ENCODE results near the gene MGMT. TPM values are rescaled to one million over a fixed set of nuclear protein-coding genes. Genes with fewer than 3 reads are reported as not detected.
A peak's percentile ranks its signal among the peaks of the same experiment; 100 is the strongest.

The MGMT gene
- total and polyA plus RNA-seq, 2 experiments from 2014 or later = 19.3 to 21.9 TPM

DNA sequence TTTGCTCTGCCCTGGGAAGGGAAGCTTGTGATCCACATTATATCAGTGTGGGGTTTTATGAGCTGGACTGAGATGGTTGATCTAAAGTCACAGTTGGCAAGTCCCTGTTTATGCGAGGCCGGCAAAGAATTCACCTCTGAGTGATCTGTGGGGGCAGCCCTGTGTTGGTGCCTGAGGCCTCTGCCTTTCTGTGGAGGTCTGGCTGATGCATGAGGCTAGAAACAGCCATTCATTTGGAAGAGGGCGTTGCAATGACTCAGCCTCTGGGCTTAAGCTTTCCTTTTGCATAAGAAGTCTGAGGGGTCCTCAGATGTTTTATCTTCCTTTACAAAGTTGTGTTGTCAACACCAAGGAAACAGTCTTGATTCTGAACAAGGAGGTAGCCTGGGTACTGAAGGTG lies 126.9 kb downstream of the MGMT start:
- H3K36me3 ChIP-seq (ENCODE audit: insufficient read depth) = no peaks in the 10 kb centered on the region
- Mint-ChIP-seq H3K36me3 (ENCODE audit: low read depth) (peaks cover 13% of the 10 kb centered on the region), H3K27ac (peak overlapping the region; percentile 6), H3K4me3 (no peak overlapping the region), H3K27me3 (ENCODE audit: insufficient read depth, low read depth, poor library complexity) (peaks cover 4% of the 10 kb centered on the region), H3K4me1 (peaks cover 8% of the 10 kb centered on the region), H3K9me3 (peaks cover 6% of the 10 kb centered on the region; the same call in 2 of the 3 replicates)
- H3F3A ChIP-seq (replicated peaks; ENCODE audit: low read depth) = no peaks in the 10 kb centered on the region
- no peaks in the 10 kb centered on the region for H3K27me3 ChIP-seq (ENCODE audit: insufficient read depth)
- no peak overlapping the region for H2AFZ ChIP-seq
- H3K4me3 ChIP-seq = no peak overlapping the region
- no peaks in the 10 kb centered on the region for H3K4me1 ChIP-seq (ENCODE audit: insufficient read depth)
- H3K79me2 ChIP-seq (replicated peaks; ENCODE audit: insufficient read depth) = no peaks in the 10 kb centered on the region
- H4K20me1 ChIP-seq (replicated peaks; ENCODE audit: insufficient read depth) = no peaks in the 10 kb centered on the region
- no peak overlapping the region for H3K27ac ChIP-seq (ENCODE audit: low read depth)
- TF ChIP-seq, protein P1, sequence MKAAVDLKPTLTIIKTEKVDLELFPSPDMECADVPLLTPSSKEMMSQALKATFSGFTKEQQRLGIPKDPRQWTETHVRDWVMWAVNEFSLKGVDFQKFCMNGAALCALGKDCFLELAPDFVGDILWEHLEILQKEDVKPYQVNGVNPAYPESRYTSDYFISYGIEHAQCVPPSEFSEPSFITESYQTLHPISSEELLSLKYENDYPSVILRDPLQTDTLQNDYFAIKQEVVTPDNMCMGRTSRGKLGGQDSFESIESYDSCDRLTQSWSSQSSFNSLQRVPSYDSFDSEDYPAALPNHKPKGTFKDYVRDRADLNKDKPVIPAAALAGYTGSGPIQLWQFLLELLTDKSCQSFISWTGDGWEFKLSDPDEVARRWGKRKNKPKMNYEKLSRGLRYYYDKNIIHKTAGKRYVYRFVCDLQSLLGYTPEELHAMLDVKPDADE (IDR thresholded peaks at IDR 0.05) = no peak
- TF ChIP-seq, protein P2, sequence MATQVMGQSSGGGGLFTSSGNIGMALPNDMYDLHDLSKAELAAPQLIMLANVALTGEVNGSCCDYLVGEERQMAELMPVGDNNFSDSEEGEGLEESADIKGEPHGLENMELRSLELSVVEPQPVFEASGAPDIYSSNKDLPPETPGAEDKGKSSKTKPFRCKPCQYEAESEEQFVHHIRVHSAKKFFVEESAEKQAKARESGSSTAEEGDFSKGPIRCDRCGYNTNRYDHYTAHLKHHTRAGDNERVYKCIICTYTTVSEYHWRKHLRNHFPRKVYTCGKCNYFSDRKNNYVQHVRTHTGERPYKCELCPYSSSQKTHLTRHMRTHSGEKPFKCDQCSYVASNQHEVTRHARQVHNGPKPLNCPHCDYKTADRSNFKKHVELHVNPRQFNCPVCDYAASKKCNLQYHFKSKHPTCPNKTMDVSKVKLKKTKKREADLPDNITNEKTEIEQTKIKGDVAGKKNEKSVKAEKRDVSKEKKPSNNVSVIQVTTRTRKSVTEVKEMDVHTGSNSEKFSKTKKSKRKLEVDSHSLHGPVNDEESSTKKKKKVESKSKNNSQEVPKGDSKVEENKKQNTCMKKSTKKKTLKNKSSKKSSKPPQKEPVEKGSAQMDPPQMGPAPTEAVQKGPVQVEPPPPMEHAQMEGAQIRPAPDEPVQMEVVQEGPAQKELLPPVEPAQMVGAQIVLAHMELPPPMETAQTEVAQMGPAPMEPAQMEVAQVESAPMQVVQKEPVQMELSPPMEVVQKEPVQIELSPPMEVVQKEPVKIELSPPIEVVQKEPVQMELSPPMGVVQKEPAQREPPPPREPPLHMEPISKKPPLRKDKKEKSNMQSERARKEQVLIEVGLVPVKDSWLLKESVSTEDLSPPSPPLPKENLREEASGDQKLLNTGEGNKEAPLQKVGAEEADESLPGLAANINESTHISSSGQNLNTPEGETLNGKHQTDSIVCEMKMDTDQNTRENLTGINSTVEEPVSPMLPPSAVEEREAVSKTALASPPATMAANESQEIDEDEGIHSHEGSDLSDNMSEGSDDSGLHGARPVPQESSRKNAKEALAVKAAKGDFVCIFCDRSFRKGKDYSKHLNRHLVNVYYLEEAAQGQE (IDR thresholded peaks at IDR 0.05; ENCODE audit: unreplicated experiment) = no peak
- no peak overlapping the region for H3K4me2 ChIP-seq
- ATAC-seq = peak; percentile 36; the same call in 2 of the 3 replicates
- DNase-seq (ENCODE audit: low spot score) = no peak
- no peaks in the 10 kb centered on the region for H3K9me2 ChIP-seq (ENCODE audit: insufficient read depth)

DNA sequence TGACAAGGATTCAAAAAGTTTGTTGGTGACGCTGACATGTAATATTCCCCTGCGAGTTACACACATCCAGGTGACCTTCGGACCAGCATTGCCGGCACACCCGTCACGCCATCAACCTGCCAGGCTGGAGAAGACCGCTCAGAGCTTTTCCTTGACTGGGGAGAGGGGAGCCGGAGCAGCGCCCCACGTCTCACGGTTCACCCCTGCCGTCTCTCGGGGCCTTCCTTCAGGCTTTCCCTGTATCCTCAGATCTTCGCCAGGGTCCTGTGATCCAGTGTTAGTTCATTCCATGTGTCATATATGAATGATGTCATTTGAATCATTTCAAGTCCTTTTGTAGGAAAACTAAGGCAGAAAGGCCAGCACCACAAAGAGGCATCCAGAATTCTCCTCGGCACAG lies 127.8 kb downstream of the MGMT start:
- Histone ChIP-seq H2AFZ (no peak overlapping the region), H3K4me2 (no peak overlapping the region), H3K4me1 (ENCODE audit: insufficient read depth) (no peaks in the 10 kb centered on the region), H3K4me3 (no peak overlapping the region), H3K79me2 (replicated peaks; ENCODE audit: insufficient read depth) (no peaks in the 10 kb centered on the region), H3K27me3 (ENCODE audit: insufficient read depth) (no peaks in the 10 kb centered on the region), H3F3A (replicated peaks; ENCODE audit: low read depth) (no peaks in the 10 kb centered on the region), H3K9me2 (ENCODE audit: insufficient read depth) (no peaks in the 10 kb centered on the region), H4K20me1 (replicated peaks; ENCODE audit: insufficient read depth) (no peaks in the 10 kb centered on the region), H3K27ac (ENCODE audit: low read depth) (no peak overlapping the region), H3K36me3 (ENCODE audit: insufficient read depth) (no peaks in the 10 kb centered on the region)
- peaks cover 2% of the 10 kb centered on the region for H3K27me3 Mint-ChIP-seq (ENCODE audit: insufficient read depth, low read depth, poor library complexity)
- no peak for DNase-seq (ENCODE audit: low spot score)
- peaks cover 8% of the 10 kb centered on the region for H3K4me1 Mint-ChIP-seq
- H3K9me3 Mint-ChIP-seq = 0 out of 3 replicates have a peak, but pooled peaks cover 4% of the 10 kb centered on the region
- H3K36me3 Mint-ChIP-seq (ENCODE audit: low read depth) = peaks cover 10% of the 10 kb centered on the region; the same call in 2 of the 3 replicates
- H3K27ac Mint-ChIP-seq = no peak overlapping the region
- ATAC-seq = no peak
- no peak overlapping the region for H3K4me3 Mint-ChIP-seq
- TF ChIP-seq POLR2AphosphoS5 (IDR thresholded peaks at IDR 0.05; ENCODE audit: low read depth) (no peak), NANOG (IDR thresholded peaks at IDR 0.05; ENCODE audit: borderline replicate concordance) (no peak), EZH2 (IDR thresholded peaks at IDR 0.05; ENCODE audit: low read depth, unreplicated experiment) (no peak), STAT1 (IDR thresholded peaks at IDR 0.05; ENCODE audit: unreplicated experiment) (no peak), CREB1 (CRISPR knock-in tag; IDR thresholded peaks at IDR 0.05; ENCODE audit: low read depth) (no peak), JUNB (IDR thresholded peaks at IDR 0.05; ENCODE audit: unreplicated experiment) (no peak), CTCF (conservative IDR thresholded peaks at IDR 0.05; ENCODE audit: low read depth in 2 of 2) (no peak), ZNF331 (CRISPR knock-in tag; IDR thresholded peaks at IDR 0.05; ENCODE audit: low read depth) (no peak), ZNF114 (CRISPR knock-in tag; IDR thresholded peaks at IDR 0.05) (no peak), EZH2phosphoT487 (IDR thresholded peaks at IDR 0.05; ENCODE audit: unreplicated experiment) (no peak)
- TF ChIP-seq, protein P1 (IDR thresholded peaks at IDR 0.05) = no peak
- TF ChIP-seq, protein P2 (IDR thresholded peaks at IDR 0.05; ENCODE audit: unreplicated experiment) = no peak
